OCI-LY1 (cell line): ENCODE measurements around the gene MX2.

Source experiments
- EZH2 ChIP-seq: fragments of 200-600 bp; sonication (generic), shearing (Covaris generic); IDR thresholded peaks from 2 replicates; pipeline ENCODE4 v1.8.0; 2017; ENCODE audit warnings: borderline replicate concordance, mixed run types, mild to moderate bottlenecking, antibody characterized with exemption, low read length, moderate library complexity, mixed read lengths
- TF ChIP-seq, protein P1 (sequence below): fragments of 200-600 bp; sonication (generic), shearing (Covaris generic); IDR thresholded peaks from 2 replicates; pipeline ENCODE4 v1.5.1; 2017; ENCODE audit warnings: mild to moderate bottlenecking, antibody characterized with exemption, low read length, moderate library complexity, mixed read lengths

DNA sequence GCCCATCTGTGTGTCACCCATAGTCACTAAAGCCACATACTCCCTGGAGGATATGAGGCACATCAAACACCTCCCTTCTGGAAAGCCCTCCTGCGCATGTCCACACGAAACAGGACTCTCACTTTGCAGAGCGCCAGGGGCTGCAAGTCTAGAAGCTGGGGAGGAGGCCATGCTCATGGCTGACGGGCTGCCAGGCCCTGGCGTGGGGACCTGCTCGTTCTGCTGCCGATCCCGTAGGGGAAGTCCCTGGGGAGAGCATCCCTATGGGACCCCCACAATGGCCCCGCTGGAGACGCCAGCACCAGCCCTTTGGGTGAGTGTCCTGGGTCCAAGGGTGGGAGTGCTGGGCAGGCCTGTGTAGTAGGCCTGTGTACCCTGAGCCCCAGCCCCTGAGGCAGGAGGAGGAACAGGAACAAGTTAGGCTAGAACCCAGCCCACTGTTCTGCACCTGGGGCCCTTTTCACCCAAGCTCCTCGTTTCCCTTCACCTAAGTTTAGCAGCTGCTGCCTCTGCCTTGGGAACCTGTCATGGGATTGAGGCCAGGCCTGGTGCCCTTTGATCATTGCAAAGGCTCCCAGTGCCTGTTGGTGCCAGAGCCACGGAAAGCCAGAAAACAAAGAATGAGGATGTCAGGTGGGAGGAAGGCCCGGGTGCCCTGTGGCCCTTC lies 35.3 kb upstream of the MX2 start:
- TF ChIP-seq, protein P1, sequence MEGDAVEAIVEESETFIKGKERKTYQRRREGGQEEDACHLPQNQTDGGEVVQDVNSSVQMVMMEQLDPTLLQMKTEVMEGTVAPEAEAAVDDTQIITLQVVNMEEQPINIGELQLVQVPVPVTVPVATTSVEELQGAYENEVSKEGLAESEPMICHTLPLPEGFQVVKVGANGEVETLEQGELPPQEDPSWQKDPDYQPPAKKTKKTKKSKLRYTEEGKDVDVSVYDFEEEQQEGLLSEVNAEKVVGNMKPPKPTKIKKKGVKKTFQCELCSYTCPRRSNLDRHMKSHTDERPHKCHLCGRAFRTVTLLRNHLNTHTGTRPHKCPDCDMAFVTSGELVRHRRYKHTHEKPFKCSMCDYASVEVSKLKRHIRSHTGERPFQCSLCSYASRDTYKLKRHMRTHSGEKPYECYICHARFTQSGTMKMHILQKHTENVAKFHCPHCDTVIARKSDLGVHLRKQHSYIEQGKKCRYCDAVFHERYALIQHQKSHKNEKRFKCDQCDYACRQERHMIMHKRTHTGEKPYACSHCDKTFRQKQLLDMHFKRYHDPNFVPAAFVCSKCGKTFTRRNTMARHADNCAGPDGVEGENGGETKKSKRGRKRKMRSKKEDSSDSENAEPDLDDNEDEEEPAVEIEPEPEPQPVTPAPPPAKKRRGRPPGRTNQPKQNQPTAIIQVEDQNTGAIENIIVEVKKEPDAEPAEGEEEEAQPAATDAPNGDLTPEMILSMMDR = no peak
- TF ChIP-seq EZH2 = no peak
